NOMO-1 (cell line): ENCODE results near the gene SH3RF1.
"Not testable (repeated sequence)": the region's sequence is repeated elsewhere in the genome, so short reads cannot be mapped to it uniquely, and the experiment has no call there.

ENCODE experiments used
- DNase-seq, 2 experiments: peaks; one replicate each; lab custom pipeline; 2025; ENCODE audit not compliant: unreplicated experiment in 2 of 2; lab: John Stamatoyannopoulos, UW

Gene SH3RF1

GRCh38 chr4:169202878-169203277 is 67.9 kb downstream of the SH3RF1 start:
- no peak for DNase-seq

GRCh38 chr4:169202145-169202699 is 68.5 kb downstream of the SH3RF1 start:
- no peak for DNase-seq

- no peak for DNase-seq
Observed at GRCh38 chr4:169201222-169202144, 69.3 kb downstream of the SH3RF1 start.

- no peak for DNase-seq
Observed at GRCh38 chr4:169200361-169201030, 70.3 kb downstream of the SH3RF1 start.

GRCh38 chr4:169199184-169199583 is 71.6 kb downstream of the SH3RF1 start:
- no peak for DNase-seq

- no peak for DNase-seq
Observed at GRCh38 chr4:169198167-169198566, 72.6 kb downstream of the SH3RF1 start.

GRCh38 chr4:169197206-169197605 is 73.5 kb downstream of the SH3RF1 start:
- not testable (repeated sequence) for DNase-seq

- DNase-seq, result no peak
Observed at GRCh38 chr4:169195032-169195431, 75.7 kb downstream of the SH3RF1 start.

- DNase-seq, result not testable (repeated sequence)
Observed at GRCh38 chr4:169189968-169190367, 80.8 kb downstream of the SH3RF1 start.

GRCh38 chr4:169189372-169189771 is 81.4 kb downstream of the SH3RF1 start:
- DNase-seq, result no peak

- no peak for DNase-seq
Observed at GRCh38 chr4:169188204-169188603, 82.6 kb downstream of the SH3RF1 start.

GRCh38 chr4:169185133-169185956 is 85.4 kb downstream of the SH3RF1 start:
- DNase-seq, result no peak

GRCh38 chr4:169184686-169185085 is 86.1 kb downstream of the SH3RF1 start:
- no peak for DNase-seq

GRCh38 chr4:169184236-169184635 is 86.5 kb downstream of the SH3RF1 start:
- DNase-seq, result no peak

- DNase-seq, result no peak
Observed at GRCh38 chr4:169183581-169183980, 87.2 kb downstream of the SH3RF1 start.

- DNase-seq, result no peak
Observed at GRCh38 chr4:169179609-169180521, 90.9 kb downstream of the SH3RF1 start.

- DNase-seq, result not testable (repeated sequence)
Observed at GRCh38 chr4:169178092-169178491, 92.7 kb downstream of the SH3RF1 start.

GRCh38 chr4:169175476-169175875 is 95.3 kb downstream of the SH3RF1 start:
- no peak for DNase-seq

GRCh38 chr4:169175035-169175434 is 95.7 kb downstream of the SH3RF1 start:
- no peak for DNase-seq

- no peak for DNase-seq
Observed at GRCh38 chr4:169174247-169174646, 96.5 kb downstream of the SH3RF1 start.
